Left forelimb (tissue), 1 donor: ENCODE results near the gene RGS16.

Source experiments
- DNase-seq: peaks from one replicate; pipeline ENCODE4 v3.0.0-alpha.2; 2018; ENCODE audit warnings: low spot score

RGS16 gene

DNA sequence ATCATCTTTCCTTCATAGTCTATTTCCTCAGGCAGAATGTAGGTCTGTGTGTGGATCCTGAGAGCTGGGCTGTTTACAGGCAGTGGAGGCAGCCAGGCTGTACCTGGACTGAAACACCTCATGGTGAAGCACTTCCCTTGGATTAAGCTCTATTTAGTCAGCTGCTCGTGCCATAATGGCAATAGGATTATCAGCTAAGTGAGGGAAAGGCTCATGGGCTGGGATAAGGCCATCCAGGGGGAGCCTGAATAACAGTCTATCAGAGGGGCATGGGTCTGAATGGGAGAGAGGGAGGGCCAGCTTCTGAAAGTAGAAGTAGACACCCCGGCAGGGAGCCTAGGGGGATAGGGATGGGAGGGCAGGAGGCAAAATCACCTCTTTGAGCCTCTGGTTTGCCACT is 23.5 kb downstream of the RGS16 start:
- no peak for DNase-seq

DNA sequence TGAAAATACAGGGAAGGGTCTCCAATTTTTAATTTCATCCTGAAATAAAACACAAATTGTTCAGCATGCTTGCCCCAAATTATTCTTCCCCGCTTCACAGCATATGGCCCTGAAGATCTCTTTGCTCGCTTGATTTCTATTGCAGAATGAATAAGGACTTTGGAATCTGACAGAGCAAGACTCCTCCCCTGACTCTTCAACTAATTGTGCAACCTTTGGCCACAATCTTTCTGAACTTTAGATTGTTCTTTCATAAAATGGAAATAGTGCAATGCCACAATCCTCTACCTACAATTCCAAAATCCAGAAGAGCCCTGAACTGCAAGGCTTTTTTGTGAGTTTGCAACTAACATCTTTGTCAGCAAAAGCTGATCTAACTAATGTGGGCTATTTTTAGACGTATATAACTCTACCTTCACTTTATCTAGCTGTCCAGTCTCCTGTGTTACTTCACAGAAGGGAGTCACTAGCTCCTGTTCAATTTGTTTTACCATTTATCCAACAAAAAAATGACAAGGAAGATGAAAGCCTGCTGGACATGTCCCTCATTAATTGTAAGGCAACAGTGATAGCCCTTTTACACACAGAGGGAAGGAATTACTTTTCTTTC is 28.5 kb downstream of the RGS16 start:
- DNase-seq: no peak

GRCh38 chr1:182574156-182574555 is 30.0 kb downstream of the RGS16 start:
- no peak for DNase-seq

DNA sequence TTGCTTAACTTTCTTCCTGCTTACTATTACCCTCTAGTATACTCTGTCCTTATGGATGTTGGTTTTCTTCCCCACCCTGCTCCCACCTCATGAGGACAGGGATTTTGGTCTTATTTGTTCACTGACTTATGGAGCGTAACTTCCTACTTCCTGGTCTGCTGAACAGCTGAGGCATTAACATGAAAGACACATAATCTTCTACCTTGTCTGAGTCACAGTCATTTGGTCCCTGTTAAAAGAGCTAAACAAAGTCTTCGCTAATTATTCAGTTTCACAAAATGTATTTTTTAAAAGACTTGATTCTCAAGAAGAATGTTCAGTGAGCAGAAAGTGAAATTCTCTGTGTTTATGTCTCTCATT is 33.6 kb downstream of the RGS16 start:
- DNase-seq: no peak

GRCh38 chr1:182569939-182570610 is 34.1 kb downstream of the RGS16 start:
- DNase-seq: no peak

- no peak for DNase-seq
These were observed 35.4 kb downstream of the RGS16 start for GRCh38 chr1:182568647-182569284.

DNA sequence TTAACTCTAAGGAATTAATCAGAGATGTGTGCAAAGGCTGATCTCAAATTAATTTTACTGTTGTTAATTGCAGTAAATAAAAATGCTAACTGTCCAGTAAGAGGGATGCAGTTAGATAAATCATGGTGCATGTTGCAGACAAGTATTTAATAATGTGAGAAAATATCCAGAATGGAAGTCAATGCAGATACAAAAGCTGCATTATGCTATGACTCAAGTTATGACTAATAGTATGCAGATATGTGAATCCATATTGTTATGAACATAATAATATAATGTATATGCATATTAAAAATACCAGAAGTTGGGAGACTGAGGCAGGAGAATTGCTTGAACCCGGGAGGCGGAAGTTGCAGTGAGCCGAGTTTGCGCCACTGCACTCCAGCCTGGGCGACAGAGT is 36.6 kb downstream of the RGS16 start:
- DNase-seq: no peak

GRCh38 chr1:182565537-182565936 is 38.7 kb downstream of the RGS16 start:
- DNase-seq: no peak

- DNase-seq: no peak
These were observed 39.7 kb downstream of the RGS16 start for GRCh38 chr1:182564406-182565004.

- no peak for DNase-seq
These were observed 41.1 kb downstream of the RGS16 start for GRCh38 chr1:182563095-182563494.

DNA sequence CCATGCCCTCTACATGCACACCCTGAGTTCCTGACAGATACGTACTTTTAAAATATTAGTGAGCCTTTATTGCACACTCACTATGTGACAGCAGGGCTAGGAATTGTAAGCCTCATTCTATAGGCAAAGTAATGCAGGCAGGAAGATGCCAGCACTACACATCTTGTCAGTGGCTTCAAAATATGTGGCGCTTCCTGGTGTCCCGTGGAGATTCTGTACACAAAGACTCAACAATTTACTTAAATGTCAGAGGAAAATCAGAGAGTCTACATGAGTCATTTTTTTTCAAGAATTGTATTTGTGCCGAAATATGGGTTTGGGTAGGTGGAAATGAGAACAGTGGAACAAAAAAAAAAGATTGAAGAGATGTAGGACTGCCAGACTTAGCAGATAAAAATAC is 42.7 kb downstream of the RGS16 start:
- no peak for DNase-seq

DNA sequence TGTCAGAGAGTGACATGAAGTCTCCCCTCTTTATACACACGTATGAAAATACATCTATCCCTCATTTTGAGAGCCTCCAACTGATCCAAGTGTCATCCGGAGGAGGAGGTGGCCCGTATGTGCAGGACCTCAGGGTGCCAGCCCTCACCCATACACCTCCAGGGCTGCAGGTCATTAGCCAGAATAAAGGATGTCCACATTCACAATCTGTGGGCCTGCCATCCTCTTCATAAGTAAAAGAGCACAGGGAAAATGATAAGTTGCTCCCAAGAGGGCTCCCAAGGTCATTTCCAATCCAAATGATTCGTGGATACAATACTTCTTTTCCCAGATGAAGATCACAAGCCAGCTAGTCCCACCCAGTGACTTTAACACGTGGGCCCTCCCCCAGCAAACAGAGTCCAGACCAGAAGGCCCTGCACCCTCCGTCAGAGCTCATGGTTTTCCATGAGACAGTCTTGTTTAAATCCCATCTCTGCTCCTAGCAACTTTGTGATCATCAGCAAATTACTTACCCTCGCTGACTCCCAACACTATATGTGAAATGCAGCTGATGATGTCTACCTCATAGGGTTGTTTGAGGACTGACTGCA is 43.7 kb downstream of the RGS16 start:
- DNase-seq: no peak

- no peak for DNase-seq
These were observed 47.9 kb downstream of the RGS16 start for GRCh38 chr1:182556279-182556678.

- DNase-seq: no peak
These were observed 48.7 kb downstream of the RGS16 start for GRCh38 chr1:182555493-182555892.

DNA sequence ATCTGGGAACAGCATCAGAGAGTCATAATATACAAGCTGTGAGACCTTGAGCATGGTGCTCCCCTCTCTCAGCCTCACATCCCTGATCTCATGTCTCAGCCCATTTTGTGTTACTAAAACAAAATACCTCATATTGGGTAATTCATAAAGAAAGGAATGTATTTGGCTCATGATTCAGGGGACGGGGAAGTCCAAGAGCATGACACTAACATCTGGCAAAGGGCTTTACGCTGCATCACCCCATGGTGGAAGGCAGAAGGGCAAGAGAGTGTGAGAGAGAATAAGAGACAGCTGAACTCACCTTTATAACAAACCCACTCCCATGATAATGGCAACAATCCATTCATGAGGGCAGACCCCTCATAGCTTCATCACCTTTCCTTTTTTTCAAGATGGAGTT is 51.7 kb downstream of the RGS16 start:
- no peak for DNase-seq

DNA sequence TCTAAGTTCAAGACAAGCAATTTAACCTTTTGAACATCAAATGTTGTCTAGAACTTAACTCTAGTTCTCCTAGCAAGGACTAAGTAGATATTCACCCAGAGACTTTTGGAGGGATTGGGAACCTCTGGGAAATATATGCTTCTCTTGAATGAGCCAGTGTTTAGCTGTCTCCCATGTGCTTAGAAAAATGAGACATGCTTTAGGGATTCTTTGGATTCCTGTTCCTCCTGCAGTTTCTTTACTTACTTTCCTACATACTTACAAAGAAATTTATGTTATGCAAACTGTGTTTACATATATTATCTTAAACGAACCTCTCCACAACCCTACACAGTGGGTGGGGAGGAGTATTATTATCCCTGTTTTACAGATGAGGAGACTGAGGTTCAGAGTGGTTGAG is 54.4 kb downstream of the RGS16 start:
- no peak for DNase-seq

GRCh38 chr1:182549346-182549745 is 54.8 kb downstream of the RGS16 start:
- no peak for DNase-seq
